ENCODE data around the gene SACS. TPM values are rescaled to one million over a fixed set of nuclear protein-coding genes. Genes with fewer than 3 reads are reported as not detected.

SACS gene
- total and polyA plus RNA-seq, 2 donors (not counting 3 experiments of a cell fraction or from before 2014, with no cell fraction given), result 14.8 to 72.7 TPM

DNA sequence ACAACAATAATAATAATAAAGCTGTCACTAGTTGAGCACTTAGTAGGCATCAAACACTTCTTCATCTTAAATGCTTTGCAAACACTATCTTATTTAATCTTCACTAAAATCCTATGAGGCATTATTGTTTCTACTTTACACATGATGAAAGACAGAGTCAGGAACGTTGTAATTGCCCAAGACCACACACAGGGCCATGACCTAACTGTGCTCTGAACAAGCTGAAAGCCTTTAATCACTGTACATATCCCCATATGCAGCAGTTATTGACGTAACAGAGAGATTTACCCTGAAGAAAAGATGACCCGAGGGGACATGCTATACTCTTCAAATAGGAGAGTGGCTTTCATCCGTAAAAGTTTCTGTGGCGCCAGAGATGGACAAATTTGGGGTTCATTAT is 53.0 kb downstream of the SACS start:
- ChIA-PET CTCF (interaction anchor here (1.0 kb wide), 1 partner anchor 43 kb away, joined by 3 read pairs; no protein-coding TSS in a partner anchor), POLR2A (no interaction called here)
- TF ChIP-seq EZH2 (IDR thresholded peaks at IDR 0.05; ENCODE audit: borderline replicate concordance, low read depth, low read length, severe bottlenecking), result no peak
- TF ChIP-seq, protein P1, sequence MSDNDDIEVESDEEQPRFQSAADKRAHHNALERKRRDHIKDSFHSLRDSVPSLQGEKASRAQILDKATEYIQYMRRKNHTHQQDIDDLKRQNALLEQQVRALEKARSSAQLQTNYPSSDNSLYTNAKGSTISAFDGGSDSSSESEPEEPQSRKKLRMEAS (IDR thresholded peaks at IDR 0.05; ENCODE audit: insufficient read depth, insufficient read length), result no peak
- TF ChIP-seq JUN (IDR thresholded peaks at IDR 0.05; ENCODE audit: borderline replicate concordance, insufficient read depth, insufficient read length, low read depth), result no peak
- TF ChIP-seq, protein P2, sequence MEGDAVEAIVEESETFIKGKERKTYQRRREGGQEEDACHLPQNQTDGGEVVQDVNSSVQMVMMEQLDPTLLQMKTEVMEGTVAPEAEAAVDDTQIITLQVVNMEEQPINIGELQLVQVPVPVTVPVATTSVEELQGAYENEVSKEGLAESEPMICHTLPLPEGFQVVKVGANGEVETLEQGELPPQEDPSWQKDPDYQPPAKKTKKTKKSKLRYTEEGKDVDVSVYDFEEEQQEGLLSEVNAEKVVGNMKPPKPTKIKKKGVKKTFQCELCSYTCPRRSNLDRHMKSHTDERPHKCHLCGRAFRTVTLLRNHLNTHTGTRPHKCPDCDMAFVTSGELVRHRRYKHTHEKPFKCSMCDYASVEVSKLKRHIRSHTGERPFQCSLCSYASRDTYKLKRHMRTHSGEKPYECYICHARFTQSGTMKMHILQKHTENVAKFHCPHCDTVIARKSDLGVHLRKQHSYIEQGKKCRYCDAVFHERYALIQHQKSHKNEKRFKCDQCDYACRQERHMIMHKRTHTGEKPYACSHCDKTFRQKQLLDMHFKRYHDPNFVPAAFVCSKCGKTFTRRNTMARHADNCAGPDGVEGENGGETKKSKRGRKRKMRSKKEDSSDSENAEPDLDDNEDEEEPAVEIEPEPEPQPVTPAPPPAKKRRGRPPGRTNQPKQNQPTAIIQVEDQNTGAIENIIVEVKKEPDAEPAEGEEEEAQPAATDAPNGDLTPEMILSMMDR (IDR thresholded peaks at IDR 0.05; ENCODE audit: extremely low read depth in 1 of 2, insufficient read depth in 1 of 2, low read depth in 1 of 2, low read length in 2 of 2), result no peak
- no peak for TF ChIP-seq GATA2 (IDR thresholded peaks at IDR 0.05; ENCODE audit: insufficient read depth, insufficient read length, low read depth, low read length)
- TF ChIP-seq POLR2A (IDR thresholded peaks at IDR 0.05; ENCODE audit: low read depth, low read length), result no peak
- TF ChIP-seq POLR2AphosphoS5 (IDR thresholded peaks at IDR 0.05; ENCODE audit: insufficient read depth, low read depth, low read length), result no peak
- TF ChIP-seq MYC (IDR thresholded peaks at IDR 0.05; ENCODE audit: low read depth, low read length), result no peak
- no peak for TF ChIP-seq FOS (IDR thresholded peaks at IDR 0.05; ENCODE audit: borderline replicate concordance, insufficient read depth, low read length)
- DNase-seq (ENCODE audit: low read depth, low spot score) (no peak), FAIRE-seq (no peak)
- dilution Hi-C loops (cut with MboI; ENCODE audit: extremely low pct_ligation_motif_present, low sequenced_read_pairs), result no loop called here
- no peak overlapping the region for H3K4me2 ChIP-seq (ENCODE audit: insufficient read depth, low read length)
- H3K9ac ChIP-seq (replicated peaks; ENCODE audit: extremely low read depth, insufficient read depth, low read length), result no peak overlapping the region
- H3K9me3 ChIP-seq (replicated peaks; ENCODE audit: control insufficient read depth, insufficient read depth, low read length), result no peaks in the 10 kb centered on the region
- BruUV-seq (replicated peaks), result no TSS peak
- peaks cover 47% of the 10 kb centered on the region for H3K4me1 ChIP-seq (ENCODE audit: control insufficient read depth, extremely low read depth, insufficient read depth, low read length)
- H2AFZ ChIP-seq (ENCODE audit: low read depth, low read length), result no peak overlapping the region
- no peak overlapping the region for H3K4me3 ChIP-seq (replicated peaks in 1 of 3; ENCODE audit: insufficient read depth in 1 of 3, low read depth in 1 of 3, low read length in 3 of 3)
- H3K36me3 ChIP-seq (ENCODE audit: control insufficient read depth in 2 of 2, extremely low read depth in 1 of 2, insufficient read depth in 2 of 2, low read length in 2 of 2), result no peaks in the 10 kb centered on the region
- H3K27ac ChIP-seq (ENCODE audit: insufficient read depth, low read depth, low read length), result no peak overlapping the region
- no peaks in the 10 kb centered on the region for H3K9me1 ChIP-seq (replicated peaks; ENCODE audit: control insufficient read depth, extremely low read depth, insufficient read depth, low read length)
- no peaks in the 10 kb centered on the region for H3K79me2 ChIP-seq (ENCODE audit: control insufficient read depth, insufficient read depth, low read length)
- H3K27me3 ChIP-seq (ENCODE audit: control insufficient read depth in 2 of 2, insufficient read depth in 2 of 2, low read length in 2 of 2), result no peaks in the 10 kb centered on the region
- no peaks in the 10 kb centered on the region for H4K20me1 ChIP-seq (replicated peaks; ENCODE audit: control insufficient read depth, extremely low read depth, insufficient read depth, low read length)
- intact Hi-C loops (cut with micrococcal nuclease), result no loop called here
